K562 (cell line): Measurements from ENCODE around the gene DPYSL3. TPM values are rescaled to one million over a fixed set of nuclear protein-coding genes. Genes with fewer than 3 reads are reported as not detected.

Source experiments
- ATAC-seq: fragments of 200-7000 bp; cut with Tn5 transposase; 3 replicates; pipeline ENCODE4 v1.9.1; 2020; ENCODE audit warnings: moderate library complexity
- BruUV-seq: library from RNA; stranded (reverse); fragments of 400-500 nt; replicated peaks from 2 replicates; lab custom pipeline; 2021; lab: Mats Ljungman, UMichigan
- CTCF ChIA-PET: fragments of 300-600 bp; formaldehyde crosslinking; extraction: SDS; loops from one replicate; lab custom pipeline; 2021; ENCODE audit warnings: low intra/inter-chr PET ratio; lab: Yijun Ruan, JAX
- POLR2A ChIA-PET: fragments of 300-600, 350-650 bp; sonication (Branson Sonifier 250); formaldehyde crosslinking; extraction: SDS; loops from one replicate; lab custom pipeline; 2021; ENCODE audit warnings: antibody characterized with exemption, inconsistent platforms; lab: Yijun Ruan, JAX
- DNase-seq, 4 experiments: peaks; one replicate each; pipeline versions ENCODE4 v3.0.0 to v3.0.0-alpha.2; 2011 to 2018; ENCODE audit warnings: low spot score in 3 of 4, mixed read lengths in 3 of 4; ENCODE audit errors: extremely low read depth in 1 of 4
- FAIRE-seq: peaks from 2 replicates; lab custom pipeline; 2011; peaks lifted over from hg19 to GRCh38; lab: Jason Lieb, UNC
- H2AFZ ChIP-seq: 2 replicates; pipeline ENCODE4 v1.6.0; 2011; ENCODE audit warnings: low read depth, low read length, control low read depth, inconsistent platforms
- H3K27ac ChIP-seq: fragments of 200-600 bp; 3 replicates; pipeline ENCODE4 v1.8.0; 2011; ENCODE audit warnings: low read depth, mild to moderate bottlenecking, control low read depth, inconsistent platforms, low read length, moderate library complexity, mixed read lengths; ENCODE audit errors: extremely low read depth
- H3K27me3 ChIP-seq, 2 experiments: fragments of 300-600 bp in 1 of 2; 2 replicates in 1 of 2; 3 replicates in 1 of 2; pipeline versions ENCODE4 v1.6.0 to v1.8.0; 2011; ENCODE audit warnings: inconsistent platforms in 2 of 2, low read length in 2 of 2, mild to moderate bottlenecking in 1 of 2, mixed read lengths in 1 of 2, moderate library complexity in 1 of 2; ENCODE audit not compliant: control insufficient read depth in 2 of 2, insufficient read depth in 2 of 2
- H3K36me3 ChIP-seq: fragments of 300-600 bp; 3 replicates; pipeline ENCODE4 v1.8.0; 2011; ENCODE audit warnings: mild to moderate bottlenecking, low read length, inconsistent platforms; ENCODE audit not compliant: control insufficient read depth, insufficient read depth
- H3K4me1 ChIP-seq, 2 experiments: fragments of 200-600 bp in 1 of 2; replicated peaks in 1 of 2; 2 replicates in 1 of 2; 3 replicates in 1 of 2; pipeline versions ENCODE4 v1.5.1 to v1.8.0; 2011; ENCODE audit warnings: inconsistent platforms in 2 of 2, low read length in 2 of 2, mild to moderate bottlenecking in 1 of 2, mixed read lengths in 1 of 2, moderate library complexity in 1 of 2; ENCODE audit not compliant: control insufficient read depth in 2 of 2, insufficient read depth in 2 of 2
- H3K4me2 ChIP-seq: 2 replicates; pipeline ENCODE4 v1.6.1; 2011; ENCODE audit warnings: low read length, control low read depth, inconsistent platforms, mixed read lengths; ENCODE audit not compliant: insufficient read depth
- H3K4me3 ChIP-seq: fragments of 200-600 bp; sonication (generic), shearing (Covaris generic); 2 replicates; pipeline ENCODE4 v1.5.1; 2016; ENCODE audit warnings: control low read depth, inconsistent platforms
- H3K79me2 ChIP-seq: fragments of 200-600 bp; 3 replicates; pipeline ENCODE4 v1.8.0; 2011; ENCODE audit warnings: low read length, inconsistent platforms; ENCODE audit not compliant: control insufficient read depth, insufficient read depth
- H3K9ac ChIP-seq, 2 experiments: 2 replicates each; pipeline versions ENCODE4 v1.6.0 to v1.6.1; 2011; ENCODE audit warnings: low read depth in 2 of 2, low read length in 2 of 2, control low read depth in 1 of 2, inconsistent platforms in 1 of 2, mild to moderate bottlenecking in 1 of 2, mixed read lengths in 1 of 2; ENCODE audit not compliant: insufficient read depth in 1 of 2
- H3K9me1 ChIP-seq: one replicate; pipeline ENCODE4 v1.6.0; 2011; ENCODE audit warnings: inconsistent platforms, mild to moderate bottlenecking, low read length, moderate library complexity; ENCODE audit not compliant: control insufficient read depth, insufficient read depth
- H3K9me3 ChIP-seq: replicated peaks from 2 replicates; pipeline ENCODE4 v1.5.1; 2011; ENCODE audit warnings: low read depth, low read length, inconsistent platforms; ENCODE audit not compliant: control insufficient read depth, insufficient read depth
- H4K20me1 ChIP-seq: replicated peaks from 2 replicates; pipeline ENCODE4 v1.6.1; 2011; ENCODE audit warnings: low read length, inconsistent platforms, mixed read lengths; ENCODE audit not compliant: control insufficient read depth, insufficient read depth
- CCAR2 ChIP-seq: fragments of 200-400 bp; formaldehyde crosslinking; IDR thresholded peaks from 2 replicates; pipeline ENCODE4 v1.6.1; 2017; ENCODE audit warnings: mild to moderate bottlenecking, low read depth, low read length
- ETV1 ChIP-seq: fragments of 450-650 bp; conservative IDR thresholded peaks from 2 replicates; pipeline ENCODE4 v1.6.1; 2016; ENCODE audit warnings: missing genetic modification characterization, control low read depth, low read depth, missing compliant biosample characterization
- HNRNPUL1 ChIP-seq: fragments of 200-400 bp; formaldehyde crosslinking; IDR thresholded peaks from 2 replicates; pipeline ENCODE4 v1.6.1; 2017; ENCODE audit warnings: low read length
- NEUROD1 ChIP-seq: fragments of 150-350 bp; IDR thresholded peaks from 2 replicates; pipeline ENCODE4 v1.6.1; 2014; ENCODE audit warnings: borderline replicate concordance, low read length, low read depth; ENCODE audit not compliant: partially characterized antibody
- PKNOX1 ChIP-seq: fragments of 450-650 bp; IDR thresholded peaks from 2 replicates; pipeline ENCODE4 v1.6.1; 2016
- SIN3B ChIP-seq: fragments of 450-650 bp; IDR thresholded peaks from 2 replicates; pipeline ENCODE4 v1.6.1; 2017; ENCODE audit warnings: low read depth, mild to moderate bottlenecking, moderate library complexity
- SMAD2 ChIP-seq: fragments of 150-350 bp; IDR thresholded peaks from 2 replicates; pipeline ENCODE4 v1.6.1; 2014; ENCODE audit warnings: low read depth, mild to moderate bottlenecking, low read length
- TEAD4 ChIP-seq, 2 experiments: sonication (generic) in 1 of 2; formaldehyde crosslinking in 1 of 2; IDR thresholded peaks; 2 replicates each; pipeline versions ENCODE4 v1.6.1 to v1.8.0; 2012 to 2022; ENCODE audit warnings: borderline replicate concordance in 1 of 2, inconsistent platforms in 1 of 2, low read length in 1 of 2, mild to moderate bottlenecking in 1 of 2, missing genetic modification reagents in 1 of 2
- XRCC4 ChIP-seq: IDR thresholded peaks from one replicate; pipeline ENCODE4 v1.6.1; 2011; ENCODE audit not compliant: insufficient read depth, insufficient read length; ENCODE audit errors: extremely low read depth
- WGBS: fragments of 100-300 bp; shearing (Covaris generic); methylation state at CpG from one replicate; pipeline ENCODE4 v1.1.6; 2016; ENCODE audit warnings: low coverage, mixed read lengths; ENCODE audit not compliant: insufficient coverage; ENCODE audit errors: missing lambda C conversion rate; 5-methylcytosine and 5-hydroxymethylcytosine counted together
- in situ Hi-C: fragments of 300-500 bp; cut with MboI; formaldehyde crosslinking; loops from 4 replicates; pipeline ENCODE4 v1.15.0; 2018; ENCODE audit warnings: inconsistent platforms, mixed read lengths
- intact Hi-C: fragments of 100-400 bp; cut with micrococcal nuclease; formaldehyde crosslinking; loops from 2 replicates; pipeline ENCODE4 v1.14.2; 2022
- polyA plus RNA-seq, 8 experiments: library from polyadenylated mRNA; depleted of rRNA in 4 of 8; stranded (reverse) in 5 of 8; unstranded in 3 of 8; fragments of >200 nt; fragmentation: Nextera tagmentation in 2 of 8; fragmentation: Illumina TruSeq in 1 of 8; extraction: Ambion mirVana in 2 of 8; extraction: Trizol in 1 of 8; gene quantifications; 2 replicates each; pipeline versions ENCODE4 v1.2.1 to v1.2.3, GENCODE V29; 2011 to 2014; ENCODE audit warnings: inconsistent platforms in 1 of 8, missing spikeins in 1 of 8
- total RNA-seq, 7 experiments: library from RNA; depleted of rRNA in 6 of 7; stranded (reverse); fragments of >200 nt in 6 of 7; fragmentation: Illumina TruSeq in 2 of 7; extraction: Trizol in 2 of 7; gene quantifications; 2 replicates each; pipeline versions ENCODE4 v1.2.1 to v1.2.3, GENCODE V29; 2011 to 2021; ENCODE audit warnings: low replicate concordance in 1 of 7
- TF ChIP-seq, protein P1 (sequence below): sonication (generic); formaldehyde crosslinking; IDR thresholded peaks from 2 replicates; pipeline ENCODE4 v1.9.0; 2022; ENCODE audit warnings: mild to moderate bottlenecking, missing genetic modification reagents
- TF ChIP-seq, protein P2 (sequence below), 2 experiments: IDR thresholded peaks; 2 replicates each; pipeline ENCODE4 v1.6.1; 2011; ENCODE audit warnings: borderline replicate concordance in 1 of 2, control low read depth in 1 of 2, low read depth in 1 of 2, low read length in 1 of 2, mild to moderate bottlenecking in 1 of 2, mixed read lengths in 1 of 2, moderate library complexity in 1 of 2; ENCODE audit not compliant: insufficient read depth in 1 of 2, insufficient read length in 1 of 2, poor library complexity in 1 of 2, severe bottlenecking in 1 of 2; ENCODE audit errors: extremely low read depth in 1 of 2

The DPYSL3 gene
- total and polyA plus RNA-seq, 9 of the 15 experiments (the other 6 are each of a cell fraction or from before 2014, with no cell fraction given) = 0.07 to 0.55 TPM; not detected in 7

GRCh38 chr5:147483961-147484707 is 25.7 kb downstream of the DPYSL3 start (continued):
- no peak for TF ChIP-seq NEUROD1
- no peak for TF ChIP-seq HNRNPUL1
- no peak for TF ChIP-seq ETV1 (tag)
- no peak for TF ChIP-seq PKNOX1
- TF ChIP-seq CCAR2 = no peak
- TF ChIP-seq, protein P1, sequence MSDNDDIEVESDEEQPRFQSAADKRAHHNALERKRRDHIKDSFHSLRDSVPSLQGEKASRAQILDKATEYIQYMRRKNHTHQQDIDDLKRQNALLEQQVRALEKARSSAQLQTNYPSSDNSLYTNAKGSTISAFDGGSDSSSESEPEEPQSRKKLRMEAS (CRISPR knock-in tag) = no peak

DNA sequence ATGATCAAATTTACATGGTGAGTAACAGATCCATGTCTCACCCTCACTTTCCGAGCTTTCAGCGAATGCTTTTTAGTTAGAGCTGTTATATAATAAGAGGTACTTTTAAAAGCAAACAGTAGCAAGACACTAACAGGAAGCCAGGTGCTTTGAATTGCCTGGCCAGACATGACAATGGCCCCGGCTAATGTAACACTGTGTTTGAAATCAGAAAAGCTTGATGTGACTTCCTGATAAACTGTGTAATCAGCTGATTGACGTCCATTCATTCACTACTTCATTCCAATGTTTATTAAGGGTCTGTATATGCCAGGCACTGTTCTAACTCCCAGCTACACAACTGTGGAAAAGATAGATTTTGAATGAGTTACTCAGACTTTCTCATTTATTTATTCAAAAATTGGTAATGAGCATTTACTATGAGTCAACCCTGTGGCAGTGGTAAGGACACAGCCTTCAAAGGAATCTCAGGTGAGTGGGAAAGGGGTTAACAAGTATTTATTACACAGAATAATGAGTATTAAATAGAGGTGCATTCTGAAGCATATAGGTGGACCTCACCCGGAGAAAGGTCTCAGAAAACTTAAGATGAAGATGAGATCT is 26.6 kb downstream of the DPYSL3 start:
- H3K9me3 ChIP-seq = no peaks in the 10 kb centered on the region; the same call in 1 of the 2 replicates
- no TSS peak for BruUV-seq
- WGBS = 4% methylated on average over 5 of the region's 5 CpGs
- no peaks in the 10 kb centered on the region for H3K79me2 ChIP-seq
- no peaks in the 10 kb centered on the region for H4K20me1 ChIP-seq
- ATAC-seq = no peak
- H3K4me1 ChIP-seq = no peaks in the 10 kb centered on the region
- H3K9me1 ChIP-seq = no peaks in the 10 kb centered on the region
- no peak overlapping the region for H3K9ac ChIP-seq
- CTCF ChIA-PET = no interaction called here
- TF ChIP-seq TEAD4 (IDR thresholded peaks at IDR 0.05; ENCODE audit: low read length) (no peak), TEAD4 (CRISPR knock-in tag; IDR thresholded peaks at IDR 0.05; ENCODE audit: borderline replicate concordance) (no peak), SMAD2 (no peak), XRCC4 (no peak), SIN3B (no peak)
- TF ChIP-seq, protein P2, sequence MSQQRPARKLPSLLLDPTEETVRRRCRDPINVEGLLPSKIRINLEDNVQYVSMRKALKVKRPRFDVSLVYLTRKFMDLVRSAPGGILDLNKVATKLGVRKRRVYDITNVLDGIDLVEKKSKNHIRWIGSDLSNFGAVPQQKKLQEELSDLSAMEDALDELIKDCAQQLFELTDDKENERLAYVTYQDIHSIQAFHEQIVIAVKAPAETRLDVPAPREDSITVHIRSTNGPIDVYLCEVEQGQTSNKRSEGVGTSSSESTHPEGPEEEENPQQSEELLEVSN (IDR thresholded peaks at IDR 0.05; ENCODE audit: borderline replicate concordance in 1 of 2, extremely low read depth in 1 of 2, insufficient read depth in 1 of 2, insufficient read length in 1 of 2, low read depth in 1 of 2, low read length in 1 of 2, poor library complexity in 1 of 2, severe bottlenecking in 1 of 2) = no peak
- intact Hi-C loops (no loop called here), in situ Hi-C loops (no loop called here)
- no peak overlapping the region for H3K4me2 ChIP-seq
- H2AFZ ChIP-seq = no peak overlapping the region
- FAIRE-seq = no peak
- H3K27me3 ChIP-seq = no peaks in the 10 kb centered on the region
- POLR2A ChIA-PET = no interaction called here
- DNase-seq = no peak
- no peaks in the 10 kb centered on the region for H3K36me3 ChIP-seq
- no peak overlapping the region for H3K4me3 ChIP-seq
- H3K27ac ChIP-seq = no peak overlapping the region
